ENCODE measurements around the gene PCDHB16.

DNA sequence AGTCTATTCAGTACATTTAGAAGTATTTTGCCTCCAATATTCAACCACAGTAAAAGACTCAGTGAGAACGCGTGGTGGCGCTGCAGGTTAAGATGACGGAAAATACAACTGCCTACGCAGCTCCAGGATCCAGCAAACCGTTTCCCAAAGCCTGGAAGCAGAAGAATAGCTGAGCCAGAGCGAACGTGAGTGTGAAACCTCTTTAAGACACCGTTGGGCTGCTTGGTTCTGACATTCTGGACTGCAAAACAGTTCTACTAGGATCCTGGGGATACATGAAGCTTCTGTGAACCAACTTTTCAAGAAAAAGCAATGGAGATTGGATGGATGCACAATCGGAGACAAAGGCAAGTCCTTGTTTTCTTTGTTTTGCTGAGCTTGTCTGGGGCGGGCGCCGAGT lies at the start of gene PCDHB16:
- TF ChIP-seq EGR1 (IDR thresholded peaks at IDR 0.05; ENCODE audit: low read depth in 2 of 2), result no peak
- TF ChIP-seq TAF1 (conservative IDR thresholded peaks at IDR 0.05), result no peak
- TF ChIP-seq, protein P1, sequence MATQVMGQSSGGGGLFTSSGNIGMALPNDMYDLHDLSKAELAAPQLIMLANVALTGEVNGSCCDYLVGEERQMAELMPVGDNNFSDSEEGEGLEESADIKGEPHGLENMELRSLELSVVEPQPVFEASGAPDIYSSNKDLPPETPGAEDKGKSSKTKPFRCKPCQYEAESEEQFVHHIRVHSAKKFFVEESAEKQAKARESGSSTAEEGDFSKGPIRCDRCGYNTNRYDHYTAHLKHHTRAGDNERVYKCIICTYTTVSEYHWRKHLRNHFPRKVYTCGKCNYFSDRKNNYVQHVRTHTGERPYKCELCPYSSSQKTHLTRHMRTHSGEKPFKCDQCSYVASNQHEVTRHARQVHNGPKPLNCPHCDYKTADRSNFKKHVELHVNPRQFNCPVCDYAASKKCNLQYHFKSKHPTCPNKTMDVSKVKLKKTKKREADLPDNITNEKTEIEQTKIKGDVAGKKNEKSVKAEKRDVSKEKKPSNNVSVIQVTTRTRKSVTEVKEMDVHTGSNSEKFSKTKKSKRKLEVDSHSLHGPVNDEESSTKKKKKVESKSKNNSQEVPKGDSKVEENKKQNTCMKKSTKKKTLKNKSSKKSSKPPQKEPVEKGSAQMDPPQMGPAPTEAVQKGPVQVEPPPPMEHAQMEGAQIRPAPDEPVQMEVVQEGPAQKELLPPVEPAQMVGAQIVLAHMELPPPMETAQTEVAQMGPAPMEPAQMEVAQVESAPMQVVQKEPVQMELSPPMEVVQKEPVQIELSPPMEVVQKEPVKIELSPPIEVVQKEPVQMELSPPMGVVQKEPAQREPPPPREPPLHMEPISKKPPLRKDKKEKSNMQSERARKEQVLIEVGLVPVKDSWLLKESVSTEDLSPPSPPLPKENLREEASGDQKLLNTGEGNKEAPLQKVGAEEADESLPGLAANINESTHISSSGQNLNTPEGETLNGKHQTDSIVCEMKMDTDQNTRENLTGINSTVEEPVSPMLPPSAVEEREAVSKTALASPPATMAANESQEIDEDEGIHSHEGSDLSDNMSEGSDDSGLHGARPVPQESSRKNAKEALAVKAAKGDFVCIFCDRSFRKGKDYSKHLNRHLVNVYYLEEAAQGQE (IDR thresholded peaks at IDR 0.05), result no peak
- TF ChIP-seq SP1 (IDR thresholded peaks at IDR 0.05), result no peak
- TF ChIP-seq, protein P2, sequence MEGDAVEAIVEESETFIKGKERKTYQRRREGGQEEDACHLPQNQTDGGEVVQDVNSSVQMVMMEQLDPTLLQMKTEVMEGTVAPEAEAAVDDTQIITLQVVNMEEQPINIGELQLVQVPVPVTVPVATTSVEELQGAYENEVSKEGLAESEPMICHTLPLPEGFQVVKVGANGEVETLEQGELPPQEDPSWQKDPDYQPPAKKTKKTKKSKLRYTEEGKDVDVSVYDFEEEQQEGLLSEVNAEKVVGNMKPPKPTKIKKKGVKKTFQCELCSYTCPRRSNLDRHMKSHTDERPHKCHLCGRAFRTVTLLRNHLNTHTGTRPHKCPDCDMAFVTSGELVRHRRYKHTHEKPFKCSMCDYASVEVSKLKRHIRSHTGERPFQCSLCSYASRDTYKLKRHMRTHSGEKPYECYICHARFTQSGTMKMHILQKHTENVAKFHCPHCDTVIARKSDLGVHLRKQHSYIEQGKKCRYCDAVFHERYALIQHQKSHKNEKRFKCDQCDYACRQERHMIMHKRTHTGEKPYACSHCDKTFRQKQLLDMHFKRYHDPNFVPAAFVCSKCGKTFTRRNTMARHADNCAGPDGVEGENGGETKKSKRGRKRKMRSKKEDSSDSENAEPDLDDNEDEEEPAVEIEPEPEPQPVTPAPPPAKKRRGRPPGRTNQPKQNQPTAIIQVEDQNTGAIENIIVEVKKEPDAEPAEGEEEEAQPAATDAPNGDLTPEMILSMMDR (IDR thresholded peaks at IDR 0.05; ENCODE audit: low read depth, low read length, missing input control), result peak; percentile 4
- TF ChIP-seq, protein P3, sequence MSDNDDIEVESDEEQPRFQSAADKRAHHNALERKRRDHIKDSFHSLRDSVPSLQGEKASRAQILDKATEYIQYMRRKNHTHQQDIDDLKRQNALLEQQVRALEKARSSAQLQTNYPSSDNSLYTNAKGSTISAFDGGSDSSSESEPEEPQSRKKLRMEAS (IDR thresholded peaks at IDR 0.05), result no peak
- TF ChIP-seq GABPA (IDR thresholded peaks at IDR 0.05 in 1 of 2, conservative IDR thresholded peaks at IDR 0.05 in 1 of 2), result no peak
- TF ChIP-seq, protein P4, sequence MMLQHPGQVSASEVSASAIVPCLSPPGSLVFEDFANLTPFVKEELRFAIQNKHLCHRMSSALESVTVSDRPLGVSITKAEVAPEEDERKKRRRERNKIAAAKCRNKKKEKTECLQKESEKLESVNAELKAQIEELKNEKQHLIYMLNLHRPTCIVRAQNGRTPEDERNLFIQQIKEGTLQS (IDR thresholded peaks at IDR 0.05), result no peak
- TF ChIP-seq FOXA1 (IDR thresholded peaks at IDR 0.05), result no peak
